Measurements from ENCODE around the gene SPAAR.
"Not testable (repeated sequence)": the region's sequence is repeated elsewhere in the genome, so short reads cannot be mapped to it uniquely, and the experiment has no call there.

The SPAAR gene, protein sequence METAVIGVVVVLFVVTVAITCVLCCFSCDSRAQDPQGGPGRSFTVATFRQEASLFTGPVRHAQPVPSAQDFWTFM

DNA sequence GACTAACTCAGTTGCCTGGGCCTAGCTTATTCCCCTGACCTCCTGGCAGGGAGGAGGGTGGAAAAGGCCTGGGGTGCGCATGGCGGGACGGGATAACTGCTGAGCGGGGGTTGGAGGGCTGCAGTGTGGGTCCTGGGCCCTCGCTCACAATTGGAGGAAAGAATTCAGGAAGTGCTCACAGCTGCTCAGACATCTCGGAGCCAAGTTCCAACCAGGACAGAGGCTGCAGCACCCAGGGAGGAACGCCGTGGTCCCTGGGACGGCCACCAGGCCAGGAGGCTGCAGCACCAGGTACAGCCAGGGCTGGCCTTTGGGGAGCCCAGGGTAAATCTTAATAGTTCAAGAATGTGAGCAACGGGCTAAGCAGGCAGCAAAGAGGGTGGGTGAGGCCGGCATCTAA is at the start of gene SPAAR:
TSS of gene SPAAR (plus strand) at position 217 of the 400 bp plus-strand sequence. CDS start 974 bp downstream, outside the sequence.
- DNase-seq (ENCODE audit: low read depth in 2 of 2) = no peak

DNA sequence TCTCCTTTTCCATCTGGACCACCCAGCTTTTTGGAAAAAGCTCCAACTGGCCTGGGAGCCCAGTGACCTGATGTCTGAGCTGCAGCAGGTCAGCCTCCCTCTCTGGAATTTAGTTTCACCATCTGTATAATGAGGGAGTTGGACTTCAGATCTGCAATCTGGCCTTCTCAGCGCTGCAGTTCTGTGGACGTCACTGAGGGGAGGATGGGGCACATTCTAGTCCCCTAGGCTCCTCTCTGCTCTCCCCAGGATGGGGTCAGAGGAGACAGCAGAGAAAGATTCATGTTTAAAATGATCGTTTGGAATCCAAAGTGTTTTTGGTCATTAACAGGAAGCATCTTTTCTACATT is 49.3 kb upstream of the SPAAR start:
- no peak for DNase-seq (ENCODE audit: low read depth in 2 of 2)

DNA sequence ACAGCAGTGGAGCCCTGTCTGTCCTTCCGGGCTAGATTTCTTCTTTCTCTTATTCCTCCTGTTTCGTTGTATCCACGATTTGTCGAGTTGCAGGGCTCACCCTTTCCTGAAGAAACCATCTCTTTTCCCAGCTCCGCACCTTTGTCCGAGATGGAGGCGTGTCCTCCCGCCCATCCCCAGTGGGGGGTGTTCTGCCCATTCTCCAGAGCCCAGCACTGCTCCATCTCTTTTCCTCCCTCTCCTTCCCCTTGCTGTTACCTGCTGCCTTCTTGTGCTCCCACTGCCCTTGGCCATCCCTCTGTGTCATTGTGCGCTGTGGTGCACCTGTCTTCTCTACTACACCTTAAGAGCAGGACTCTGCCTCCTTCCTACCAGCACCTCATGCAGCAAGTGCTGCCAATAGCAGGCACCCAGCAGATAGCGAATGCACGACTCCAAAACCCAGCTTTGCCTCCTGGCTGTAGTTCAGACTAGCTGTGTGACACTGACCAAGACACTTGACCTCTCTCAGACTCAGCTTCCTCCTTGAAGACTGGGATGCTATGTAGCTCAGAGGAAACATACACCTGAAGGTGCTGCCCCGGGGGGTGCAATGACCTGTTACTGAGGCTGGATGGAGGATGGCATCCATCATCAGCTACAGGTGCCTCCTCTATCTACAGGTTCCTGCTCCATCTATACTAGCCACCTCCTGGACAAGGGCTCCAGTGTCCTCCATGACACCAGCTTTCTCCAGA is 48.0 kb upstream of the SPAAR start:
- DNase-seq (ENCODE audit: low read depth in 2 of 2) = no peak

DNA sequence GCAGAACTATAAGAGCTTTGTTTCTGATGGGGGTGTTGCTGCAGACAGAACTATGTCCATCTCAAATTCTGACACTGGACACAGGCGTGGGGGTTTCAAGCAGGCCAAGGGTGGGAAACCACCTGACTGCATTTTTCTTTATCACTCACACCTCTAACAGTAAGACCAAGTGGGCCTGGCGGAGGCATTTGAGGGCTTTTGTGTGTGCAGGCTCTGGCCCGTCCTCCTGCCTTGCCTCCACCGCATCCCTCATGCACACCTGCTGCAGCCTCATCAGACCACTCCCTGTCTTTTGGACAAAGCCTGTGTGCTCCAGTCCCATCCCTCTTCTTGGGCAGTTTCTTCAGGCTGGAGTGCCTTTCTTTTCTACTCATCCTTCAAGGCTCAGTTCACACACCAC is 47.0 kb upstream of the SPAAR start:
- no peak for DNase-seq (ENCODE audit: low read depth in 2 of 2)

DNA sequence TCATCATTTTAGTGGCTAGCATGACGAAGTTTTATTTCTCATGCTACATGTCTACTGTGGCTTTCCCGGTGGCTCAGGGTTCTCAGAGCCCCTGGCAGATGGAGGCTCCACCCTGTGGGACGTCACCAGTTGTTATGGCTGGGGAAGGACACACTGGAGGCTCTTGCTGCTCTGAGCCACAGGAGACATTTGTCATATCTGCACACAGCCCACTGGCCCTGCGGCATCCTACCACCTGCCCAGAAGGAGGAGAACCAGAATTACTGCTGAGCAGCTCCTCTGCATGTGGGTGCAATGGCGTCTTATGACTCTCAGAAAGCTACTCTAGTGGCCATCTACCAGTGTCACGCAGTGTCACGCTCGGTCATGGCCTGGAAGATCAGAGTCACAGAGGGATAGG is 45.7 kb upstream of the SPAAR start:
- no peak for DNase-seq (ENCODE audit: low read depth in 2 of 2)

DNA sequence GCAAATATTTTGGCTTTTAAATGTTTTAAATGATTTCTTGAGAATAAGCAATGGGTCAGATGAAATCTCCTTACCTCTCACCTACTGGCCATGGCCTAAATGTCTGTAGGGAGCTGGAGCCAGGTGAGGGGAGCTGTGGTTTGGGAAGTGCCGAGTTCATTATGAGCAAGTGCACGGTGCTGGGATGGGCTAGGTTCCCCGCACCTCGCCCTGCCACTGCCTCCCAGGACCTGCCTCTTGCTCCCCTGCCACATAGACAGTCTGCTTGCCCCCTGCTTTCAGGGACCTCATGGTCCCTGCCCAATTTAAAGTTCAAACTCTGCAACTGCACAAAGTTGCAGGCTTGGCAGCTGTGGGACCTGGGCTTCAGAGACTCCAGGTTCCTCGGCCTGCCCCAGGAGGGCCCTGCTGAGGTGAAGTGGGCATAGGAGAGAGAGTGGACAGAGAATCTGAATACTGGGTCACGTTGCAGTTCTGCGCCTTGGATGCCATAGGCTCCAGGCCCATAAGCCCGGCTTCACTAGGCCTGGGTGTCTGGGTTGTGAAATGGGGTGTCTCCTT is 44.5 kb upstream of the SPAAR start:
- no peak for DNase-seq (ENCODE audit: low read depth in 2 of 2)

DNA sequence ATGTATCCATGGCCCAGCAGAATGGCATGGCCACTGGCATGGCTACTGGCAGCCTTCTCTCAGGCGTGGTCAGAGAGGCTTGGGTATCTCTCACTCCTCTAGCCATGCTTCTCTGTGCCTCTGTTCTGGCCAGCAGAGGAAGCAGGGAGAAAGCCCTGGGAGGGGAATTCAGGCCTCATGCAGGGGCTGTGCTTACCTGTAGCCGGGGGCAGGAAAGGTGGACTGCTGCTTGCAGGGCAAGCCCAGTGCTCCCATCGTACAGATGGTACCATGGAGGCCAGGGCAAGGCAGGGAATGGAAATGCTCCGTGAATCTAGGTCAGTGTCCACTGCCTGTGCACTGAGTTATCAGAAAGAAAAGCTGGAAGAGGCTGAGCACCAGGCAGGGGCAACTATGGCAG is 41.8 kb upstream of the SPAAR start:
- DNase-seq (ENCODE audit: low read depth in 2 of 2) = no peak

DNA sequence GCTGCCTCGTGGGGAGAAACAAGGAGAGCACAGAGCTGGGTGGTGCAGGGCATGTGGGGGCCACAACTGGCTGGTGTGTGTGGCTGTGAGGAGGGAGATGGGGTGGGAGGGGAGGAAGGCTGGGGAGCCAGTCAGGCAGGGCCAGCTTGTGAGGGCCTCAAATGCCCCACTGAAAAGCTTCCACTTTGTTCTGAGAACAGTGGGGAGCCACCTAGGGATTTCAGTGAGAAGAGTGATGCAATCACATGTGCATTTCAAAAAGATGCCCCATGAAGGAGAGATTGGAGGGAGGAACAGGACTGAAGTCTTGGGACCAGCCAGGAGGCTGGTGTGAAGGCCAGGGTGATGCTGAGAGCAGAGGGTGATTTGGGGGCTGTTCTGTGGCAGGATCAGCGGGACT is 40.4 kb upstream of the SPAAR start:
- DNase-seq (ENCODE audit: low read depth in 2 of 2) = no peak

DNA sequence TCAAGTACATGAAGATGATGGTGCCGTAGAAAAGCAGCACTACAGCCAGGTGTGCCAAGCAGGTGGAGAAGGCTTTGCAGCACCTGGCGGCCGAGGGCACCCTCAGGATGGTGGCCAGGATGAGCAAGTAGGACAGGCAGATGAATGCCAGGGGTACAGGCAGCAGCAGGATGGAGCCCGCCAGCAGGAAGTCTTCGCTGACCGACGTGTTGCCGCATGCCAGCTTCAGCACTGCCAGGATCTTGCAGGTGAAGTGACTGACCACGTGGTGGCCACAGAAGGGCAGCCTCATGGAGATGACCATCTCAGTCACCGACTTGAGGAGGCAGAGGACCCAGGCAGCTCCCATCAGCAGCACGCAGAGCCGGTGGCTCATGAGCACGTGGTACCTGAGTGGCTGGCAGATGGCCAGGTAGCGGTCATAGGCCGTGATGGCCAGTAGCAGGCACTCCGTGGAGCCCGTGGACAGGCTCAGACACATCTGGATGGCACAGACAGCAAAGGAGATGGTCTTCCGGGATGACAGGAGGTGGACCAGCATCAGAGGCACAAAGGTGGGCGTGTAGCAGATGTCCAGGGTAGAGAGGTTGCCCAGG is 39.6 kb upstream of the SPAAR start:
- DNase-seq (ENCODE audit: low read depth in 2 of 2) = no peak

DNA sequence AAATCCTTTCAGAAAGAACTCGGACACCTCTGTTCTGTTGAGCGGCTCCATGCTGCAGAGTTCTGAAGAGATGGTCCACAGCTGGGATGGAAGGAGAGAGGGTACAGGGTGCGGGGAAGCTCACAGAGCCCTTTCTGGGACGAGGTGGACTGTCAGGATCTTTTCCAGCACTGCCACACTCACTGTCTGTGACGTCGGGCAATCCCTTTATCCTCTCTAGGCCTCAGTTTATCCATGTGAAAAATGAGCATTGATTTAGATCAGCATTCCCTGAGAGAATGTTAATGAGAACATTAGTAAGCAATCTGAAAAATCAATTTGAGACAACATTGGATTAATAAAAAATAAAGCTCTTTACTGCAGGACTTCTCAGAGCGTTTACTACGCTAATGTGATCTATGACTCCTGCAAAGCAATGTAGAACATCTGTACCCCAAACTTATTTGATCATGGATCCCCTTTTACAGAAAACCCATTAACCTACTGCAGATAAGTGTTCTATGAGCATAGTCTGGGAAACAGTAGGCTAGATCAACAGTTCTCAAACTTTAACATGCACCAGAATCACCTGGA is 38.9 kb upstream of the SPAAR start, which contains the start of gene OR13J1:
TSS of gene OR13J1 (minus strand) at position 51 of the 573 bp plus-strand sequence. CDS start at position 51, 0 bp downstream.
- DNase-seq (ENCODE audit: low read depth in 2 of 2) = no peak

DNA sequence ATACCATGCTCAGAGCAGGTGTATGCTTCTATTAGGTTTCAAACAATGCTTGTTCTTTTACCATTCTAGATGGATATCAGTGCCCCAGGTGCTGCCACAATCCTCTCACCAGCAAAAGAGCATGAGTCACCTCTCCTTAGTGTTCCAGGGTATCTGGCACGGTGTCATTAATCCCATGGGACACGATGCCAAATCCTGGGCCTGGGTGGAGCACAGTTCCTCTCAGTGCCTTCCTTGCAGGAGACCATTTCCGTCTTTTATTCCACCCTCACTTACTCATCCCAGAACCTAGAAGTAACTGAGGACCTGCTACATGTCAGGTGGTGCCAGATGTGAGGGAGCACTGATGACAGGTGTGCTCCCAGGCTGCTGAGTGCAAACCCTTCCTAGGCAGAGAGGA is 37.7 kb upstream of the SPAAR start:
- no peak for DNase-seq (ENCODE audit: low read depth in 2 of 2)

DNA sequence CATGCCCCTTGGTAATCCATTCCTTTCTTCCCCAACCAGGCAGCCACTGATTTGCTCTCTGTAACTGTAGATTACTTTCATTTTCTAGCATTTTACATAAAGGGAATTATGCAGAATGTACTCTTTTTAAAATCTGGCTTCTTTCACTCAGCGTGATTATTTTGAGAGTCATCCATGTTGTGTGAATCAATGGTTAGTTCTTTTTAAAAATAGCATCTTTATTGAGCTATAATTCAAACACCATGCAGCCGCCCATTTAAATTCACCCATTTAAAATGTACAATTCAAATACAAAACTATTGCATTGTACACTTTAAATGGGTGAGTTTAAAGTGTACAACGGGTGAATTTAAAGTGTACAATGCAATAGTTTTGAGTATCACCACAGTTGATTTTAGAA is 36.8 kb upstream of the SPAAR start:
- DNase-seq (ENCODE audit: low read depth in 2 of 2) = no peak

DNA sequence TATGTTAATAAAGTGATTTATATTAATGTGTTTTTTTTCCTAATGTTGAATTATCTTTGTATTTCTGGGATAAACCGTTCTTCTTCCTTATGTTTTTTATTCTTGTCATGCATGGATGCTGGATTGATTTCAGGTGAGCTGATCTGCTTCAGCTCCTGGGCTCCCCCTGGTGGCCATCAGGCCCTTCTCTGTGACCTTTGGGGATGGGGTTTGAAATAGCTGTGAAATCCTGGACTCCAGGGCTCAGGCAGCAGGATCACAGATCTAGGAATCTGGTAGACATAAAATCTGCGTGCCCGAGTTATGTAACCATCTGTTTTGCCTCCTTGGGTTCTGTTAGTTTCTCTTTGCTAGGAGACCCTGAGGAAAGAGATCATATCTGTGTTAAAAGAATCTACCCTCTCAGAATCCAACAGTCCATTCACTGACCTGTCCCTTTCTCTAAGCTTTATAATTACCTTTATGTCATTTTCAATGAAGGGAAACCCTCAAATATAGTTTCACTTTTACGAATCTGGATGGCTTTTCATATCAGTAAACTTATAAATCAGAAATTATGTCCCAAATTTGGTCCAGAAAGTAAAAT is 26.9 kb upstream of the SPAAR start:
- DNase-seq (ENCODE audit: low read depth in 2 of 2) = peak; percentile 73 to 78

DNA sequence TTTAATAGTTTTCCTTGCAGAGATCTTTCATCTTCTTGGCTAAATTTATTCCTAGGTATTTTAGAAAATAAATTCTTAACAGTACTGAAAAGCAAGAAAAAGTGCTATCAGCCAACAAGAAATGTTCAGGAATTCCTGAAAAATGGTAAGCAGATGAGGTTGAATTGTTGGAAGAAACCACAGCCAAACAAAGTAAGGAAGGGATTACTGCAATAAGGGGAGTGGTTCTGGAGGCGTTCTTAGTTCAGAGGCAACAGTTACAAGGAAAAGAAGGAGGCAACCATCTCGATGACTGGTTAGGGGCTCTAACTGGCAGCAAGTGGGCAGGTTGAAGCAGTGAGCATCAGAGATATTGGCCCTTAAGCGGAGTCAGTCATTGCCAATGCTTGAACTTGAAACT is 26.3 kb upstream of the SPAAR start:
- DNase-seq (ENCODE audit: low read depth in 2 of 2) = no peak

DNA sequence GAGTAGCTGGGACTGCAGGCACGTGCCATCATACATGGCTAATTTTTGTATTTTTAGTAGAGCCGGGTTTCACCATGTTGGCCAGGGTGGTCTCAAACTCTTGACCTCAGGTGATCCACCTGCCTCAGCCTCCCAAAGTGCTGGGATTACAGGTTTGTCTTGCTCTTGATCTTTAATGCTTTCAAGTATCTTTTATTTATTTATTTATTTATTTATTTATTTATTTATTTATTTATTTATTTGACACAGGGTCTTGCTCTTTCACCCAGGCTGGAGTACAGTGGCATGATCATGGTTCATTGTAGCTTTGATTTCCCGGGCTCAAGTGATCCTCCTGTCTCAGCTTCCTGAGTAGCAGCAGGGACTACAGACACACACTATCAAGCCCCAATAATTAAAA is 24.4 kb upstream of the SPAAR start:
- DNase-seq (ENCODE audit: low read depth in 2 of 2) = not testable (repeated sequence)

DNA sequence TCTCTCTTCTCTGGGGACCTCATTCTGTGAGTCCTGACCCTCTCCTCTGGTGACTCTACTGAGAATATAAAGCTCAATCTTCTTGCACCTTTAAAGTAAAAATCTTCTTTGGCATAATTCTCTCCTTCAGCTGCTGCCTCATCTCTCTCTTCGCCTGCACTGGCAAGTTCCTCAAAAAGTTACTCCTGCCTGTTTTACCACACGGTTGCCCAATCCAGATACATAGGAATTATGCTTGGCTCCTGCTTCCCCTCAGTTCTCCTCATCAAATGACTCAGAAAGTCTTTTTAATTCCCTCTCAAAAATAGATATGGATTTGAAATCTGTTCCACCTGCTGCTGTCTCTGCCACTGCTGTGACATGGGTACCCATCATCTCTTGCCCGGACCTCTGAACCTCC is 17.6 kb upstream of the SPAAR start:
- no peak for DNase-seq (ENCODE audit: low read depth in 2 of 2)

DNA sequence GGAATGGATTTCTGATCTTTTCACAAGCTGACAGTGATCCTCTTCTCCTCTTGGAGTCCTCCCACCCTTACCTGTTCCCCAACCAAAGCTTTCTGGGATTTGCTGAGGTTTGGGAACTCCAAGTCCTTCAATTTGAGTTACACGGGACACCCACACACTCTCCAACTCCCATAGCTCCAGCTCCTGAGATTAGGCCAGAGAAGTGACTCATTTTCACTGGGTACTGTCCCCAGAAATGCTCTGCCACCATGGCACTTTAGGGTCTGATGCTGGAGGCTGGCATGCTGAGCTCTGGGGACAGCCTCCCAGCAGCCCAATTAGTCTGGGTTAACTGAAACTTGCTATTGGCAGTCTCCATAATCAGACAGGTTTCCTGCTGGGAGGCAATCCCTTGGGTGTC is 17.2 kb upstream of the SPAAR start:
- DNase-seq (ENCODE audit: low read depth in 2 of 2) = no peak

DNA sequence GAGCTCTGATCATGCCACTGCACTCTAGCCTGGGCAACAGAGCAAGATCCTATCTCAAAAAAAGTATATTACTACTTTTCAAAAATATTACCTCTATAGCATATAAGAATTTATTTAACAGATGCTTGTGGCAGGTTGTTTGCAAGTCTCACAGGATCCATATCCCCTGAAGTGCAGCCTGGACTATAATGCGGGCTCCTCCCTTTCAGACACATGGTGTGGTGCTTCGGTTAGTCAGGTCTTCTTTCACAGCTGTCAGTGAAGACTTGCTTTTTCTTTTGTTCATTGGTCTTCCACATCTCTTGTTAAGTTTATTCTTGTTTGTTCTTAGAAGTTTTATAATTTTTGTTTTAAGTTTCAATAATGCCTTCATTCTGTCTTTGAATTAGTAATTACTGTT is 12.7 kb upstream of the SPAAR start:
- DNase-seq (ENCODE audit: low read depth in 2 of 2) = no peak

DNA sequence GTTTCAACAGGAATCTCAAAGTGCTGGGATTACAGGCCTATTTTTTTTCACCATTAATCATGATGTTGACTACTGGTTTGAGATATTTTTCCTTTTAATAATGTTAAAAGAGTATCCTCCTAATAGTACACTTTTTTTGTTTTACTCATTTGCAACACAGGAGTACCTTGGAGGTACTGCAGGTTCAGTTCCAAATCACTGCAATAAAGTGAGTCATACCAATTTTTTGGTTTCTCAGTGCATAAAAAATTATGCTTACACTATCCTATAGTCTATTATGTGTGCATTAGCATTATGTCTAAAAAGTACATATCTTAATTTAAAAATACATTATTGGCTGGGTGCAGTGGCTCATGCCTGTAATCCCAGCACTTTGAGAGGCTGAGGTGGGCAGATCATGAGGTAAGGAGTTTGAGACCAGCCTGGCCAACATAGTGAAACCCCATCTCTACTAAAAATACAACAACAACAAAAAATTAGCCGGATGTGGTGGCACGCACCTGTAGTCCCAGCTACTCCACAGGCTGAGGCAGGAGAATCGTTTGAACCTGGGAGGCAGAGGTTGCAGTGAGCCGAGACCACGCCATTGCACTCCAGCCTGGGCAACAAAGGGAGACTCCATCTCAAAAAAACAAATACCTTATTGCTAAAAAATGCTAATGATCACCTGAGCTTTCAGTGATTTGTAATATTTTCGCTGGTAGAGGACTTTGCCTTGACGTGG is 11.8 kb upstream of the SPAAR start:
- DNase-seq (ENCODE audit: low read depth in 2 of 2) = not testable (repeated sequence)

DNA sequence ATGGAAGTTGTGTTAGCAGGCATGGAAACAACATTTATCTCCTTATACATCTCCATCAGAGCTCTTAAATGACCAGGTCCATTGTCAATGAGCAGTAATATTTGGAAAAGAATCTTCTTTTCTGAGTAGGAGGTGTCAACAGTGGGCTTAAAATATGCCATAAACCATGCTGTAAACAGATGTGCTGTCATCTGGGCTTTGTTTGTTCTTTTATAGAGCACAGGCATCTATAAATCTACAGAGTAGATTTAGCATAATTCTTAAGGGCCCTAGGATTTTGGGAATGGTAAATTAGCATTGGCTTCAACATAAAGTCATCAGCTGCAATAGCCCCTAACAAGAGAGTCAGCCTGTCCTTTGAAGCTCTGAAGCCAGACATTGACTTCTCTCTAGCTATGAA is 11.0 kb upstream of the SPAAR start:
- no peak for DNase-seq (ENCODE audit: low read depth in 2 of 2)

DNA sequence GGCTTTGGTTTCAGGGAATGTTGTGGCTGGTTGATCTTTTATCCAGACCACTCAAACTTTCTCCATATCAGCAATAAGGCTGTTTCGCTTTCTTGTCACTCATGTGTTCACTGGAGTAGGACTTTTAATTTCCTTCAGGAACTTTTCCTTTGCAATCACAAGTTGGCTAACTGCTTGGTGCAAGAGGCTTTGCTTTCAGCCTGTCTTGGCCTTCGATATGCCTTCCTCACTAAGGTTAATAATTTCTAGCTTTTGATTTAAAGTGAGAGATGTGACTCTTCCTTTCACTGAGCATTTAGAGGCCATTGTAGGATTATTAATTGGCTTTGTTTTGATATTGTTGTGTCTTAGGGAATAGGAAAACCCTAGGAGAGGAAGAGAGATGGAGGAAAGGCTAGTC is 10.3 kb upstream of the SPAAR start:
- DNase-seq (ENCODE audit: low read depth in 2 of 2) = no peak

DNA sequence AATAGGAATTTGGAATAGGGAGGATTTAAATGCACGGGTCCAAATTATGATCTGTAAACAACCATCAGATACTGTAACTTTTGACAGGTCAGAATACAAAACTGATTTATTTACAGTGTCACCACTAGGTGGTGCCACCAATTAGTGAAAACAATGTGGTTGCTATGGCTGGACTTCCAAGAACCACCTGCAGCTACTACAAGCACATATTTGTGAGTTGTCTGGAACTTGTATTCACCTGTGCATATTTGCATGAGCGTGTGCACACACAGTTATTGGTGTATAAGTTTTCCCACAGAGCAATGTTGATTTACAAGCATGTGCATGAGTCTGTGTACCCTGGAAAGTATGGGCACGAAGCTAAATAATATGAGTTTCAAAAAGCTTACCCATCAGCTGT is 6.2 kb upstream of the SPAAR start:
- DNase-seq (ENCODE audit: low read depth in 2 of 2) = peak in 1 of 2 donors; percentile 28
